B cell (primary cell): ENCODE results near the gene MIOX. TPM values are rescaled to one million over a fixed set of nuclear protein-coding genes. Genes with fewer than 3 reads are reported as not detected.

ENCODE experiments used
- ATAC-seq: fragments of 200-7000 bp; cut with Tn5 transposase; one replicate; pipeline ENCODE4 v1.10.0; 2021; ENCODE audit warnings: low read depth, mild to moderate bottlenecking, moderate number of reproducible peaks, moderate library complexity
- CTCF ChIA-PET: fragments of 350-600 bp; sonication (Branson Sonifier 250); formaldehyde crosslinking; loops from one replicate; lab custom pipeline; 2021; ENCODE audit warnings: antibody characterized with exemption, inconsistent platforms; lab: Charles Lee
- POLR2A ChIA-PET: fragments of 350-600 bp; sonication (Branson Sonifier 250); formaldehyde crosslinking; loops from one replicate; lab custom pipeline; 2021; ENCODE audit warnings: antibody characterized with exemption; lab: Charles Lee
- DNase-seq: peaks from one replicate; pipeline ENCODE4 v3.0.0; 2013
- H2AFZ ChIP-seq: 2 replicates; pipeline ENCODE4 v1.6.1; 2012; ENCODE audit warnings: mild to moderate bottlenecking, low read depth, low read length; ENCODE audit not compliant: insufficient read depth, poor library complexity, severe bottlenecking
- H3K27ac ChIP-seq, 2 donors: 1 replicate in 1 of 2; 2 replicates in 1 of 2; pipeline ENCODE4 v1.5.1; 2012 to 2013; ENCODE audit warnings: low read length in 2 of 2, mild to moderate bottlenecking in 2 of 2, moderate library complexity in 1 of 2
- H3K27me3 ChIP-seq, 4 experiments: fragments of 200-600 bp in 1 of 4; sonication (generic) in 1 of 4; replicated peaks in 1 of 4; 1 replicate in 2 of 4; 2 replicates in 2 of 4; pipeline versions ENCODE4 v1.6.1 to v1.7.0; 2013 to 2016; ENCODE audit warnings: low read length in 3 of 4, mild to moderate bottlenecking in 2 of 4, mixed read lengths in 1 of 4, moderate library complexity in 1 of 4; ENCODE audit not compliant: insufficient read depth in 4 of 4, control insufficient read depth in 3 of 4; ENCODE audit errors: control extremely low read depth in 1 of 4
- H3K36me3 ChIP-seq, 2 experiments: replicated peaks in 1 of 2; 1 replicate in 1 of 2; 2 replicates in 1 of 2; pipeline versions ENCODE4 v1.6.1 to v1.7.1; 2013; ENCODE audit warnings: low read length in 1 of 2; ENCODE audit not compliant: insufficient read depth in 2 of 2, control insufficient read depth in 1 of 2; ENCODE audit errors: control extremely low read depth in 1 of 2, extremely low read depth in 1 of 2
- H3K4me1 ChIP-seq, 2 donors: fragments of 200-600 bp in 1 of 2; sonication (generic) in 1 of 2; 1 replicate in 1 of 2; 2 replicates in 1 of 2; pipeline versions ENCODE4 v1.5.1 to v1.6.1; 2013 to 2017; ENCODE audit warnings: low read length in 2 of 2; ENCODE audit not compliant: control insufficient read depth in 2 of 2, insufficient read depth in 2 of 2
- H3K4me2 ChIP-seq: replicated peaks from 2 replicates; pipeline ENCODE3; 2012; ENCODE audit warnings: mild to moderate bottlenecking, low read depth, low read length; ENCODE audit not compliant: poor library complexity, severe bottlenecking
- H3K4me3 ChIP-seq, 5 experiments: fragments of 200-600 bp in 1 of 5; sonication (generic) in 1 of 5; 1 replicate in 3 of 5; 2 replicates in 2 of 5; pipeline versions ENCODE4 v1.5.1 to v1.7.0; 2011 to 2016; ENCODE audit warnings: low read length in 4 of 5, mild to moderate bottlenecking in 4 of 5, low read depth in 2 of 5, control low read depth in 1 of 5, moderate library complexity in 1 of 5; ENCODE audit not compliant: insufficient read depth in 1 of 5; ENCODE audit errors: control extremely low read depth in 1 of 5, extremely low read depth in 1 of 5
- H3K79me2 ChIP-seq: fragments of 200-600 bp; sonication (generic); one replicate; pipeline ENCODE4 v1.6.0; 2016; ENCODE audit warnings: low read length; ENCODE audit not compliant: control insufficient read depth, insufficient read depth
- H3K9ac ChIP-seq: fragments of 200-600 bp; sonication (generic); 2 replicates; pipeline ENCODE4 v1.6.1; 2017; ENCODE audit warnings: mild to moderate bottlenecking, low read length, moderate library complexity
- H3K9me3 ChIP-seq, 3 donors: one replicate each; pipeline versions ENCODE4 v1.6.1 to v1.7.1; 2013; ENCODE audit warnings: low read length in 2 of 3; ENCODE audit not compliant: control insufficient read depth in 2 of 3, insufficient read depth in 1 of 3; ENCODE audit errors: control extremely low read depth in 1 of 3
- H4K20me1 ChIP-seq: 2 replicates; pipeline ENCODE4 v1.6.0; 2012; ENCODE audit warnings: mild to moderate bottlenecking, low read length; ENCODE audit not compliant: insufficient read depth, control insufficient read depth, poor library complexity, severe bottlenecking
- H3K27ac Mint-ChIP-seq: one replicate; pipeline ENCODE4 v1.8.0; 2021; ENCODE audit warnings: mixed read lengths
- H3K27me3 Mint-ChIP-seq: one replicate; pipeline ENCODE4 v1.8.0; 2021; ENCODE audit warnings: mixed read lengths
- H3K4me1 Mint-ChIP-seq: one replicate; pipeline ENCODE4 v1.8.0; 2021; ENCODE audit warnings: mixed read lengths
- H3K4me3 Mint-ChIP-seq: one replicate; pipeline ENCODE4 v1.8.0; 2021; ENCODE audit warnings: mixed read lengths
- H3K9me3 Mint-ChIP-seq: one replicate; pipeline ENCODE4 v1.8.0; 2022; ENCODE audit warnings: mixed read lengths; ENCODE audit not compliant: insufficient read depth
- CTCF ChIP-seq: fragments of 200-600 bp; IDR thresholded peaks from one replicate; pipeline ENCODE4 v1.8.0; 2022; ENCODE audit warnings: antibody characterized with exemption, mild to moderate bottlenecking
- EZH2 ChIP-seq: IDR thresholded peaks from 2 replicates; pipeline ENCODE4 v1.6.1; 2012; ENCODE audit warnings: borderline replicate concordance, low read depth, mild to moderate bottlenecking, moderate library complexity, low read length; ENCODE audit not compliant: insufficient read depth, poor library complexity, severe bottlenecking
- WGBS: methylation state at CpG from one replicate; pipeline ENCODE4 v1.1.5; 2013; ENCODE audit warnings: missing lambda C conversion rate; ENCODE audit not compliant: insufficient coverage; 5-methylcytosine and 5-hydroxymethylcytosine counted together
- intact Hi-C: fragments of 100-400 bp; cut with micrococcal nuclease; formaldehyde crosslinking; loops from one replicate; pipeline ENCODE4 v1.10.0; 2022
- polyA plus RNA-seq: library from polyadenylated mRNA; depleted of rRNA; stranded (reverse); fragments of >200 nt; gene quantifications from 2 replicates; pipeline ENCODE4 v1.2.3, GENCODE V29; 2012
- total RNA-seq, 2 donors: library from RNA; stranded (reverse); fragments of 120-200 nt in 1 of 2; gene quantifications; 1 replicate in 1 of 2; 2 replicates in 1 of 2; pipeline versions ENCODE4 v1.2.3 to v1.2.4, GENCODE V29; 2013 to 2022

MIOX gene
- total and polyA plus RNA-seq, 2 donors (not counting 1 experiment from before 2014, with no cell fraction given) = 0.88 TPM; not detected in 1

- Histone ChIP-seq H4K20me1 (peaks cover 39% of the 10 kb centered on the region), H3K27me3 (no peaks in the 10 kb centered on the region), H3K9ac (no peak overlapping the region), H3K4me3 (no peak overlapping the region), H2AFZ (no peak overlapping the region), H3K4me1 (peaks cover 10 to 20% of the 10 kb centered on the region in 2 donors), H3K79me2 (no peaks in the 10 kb centered on the region), H3K9me3 (no peaks in the 10 kb centered on the region), H3K4me2 (peak overlapping the region; percentile 33), H3K27ac (peak overlapping the region in 1 of 2 donors; percentile 68), H3K36me3 (peaks cover 0 to 44% of the 10 kb centered on the region in 2 experiments)
- H3K4me3 Mint-ChIP-seq = no peak overlapping the region
- DNase-seq (no peak), ATAC-seq (no peak)
- ChIA-PET CTCF (interaction anchor here (0.6 to 1.7 kb wide), 5 partner anchors 23 to 83 kb away, joined by 3 to 9 read pairs (median 4); no protein-coding TSS in a partner anchor), POLR2A (interaction anchor here (1.0 to 2.9 kb wide), 2 partner anchors 25 to 54 kb away, joined by 3 to 9 read pairs; no protein-coding TSS in a partner anchor)
- intact Hi-C loops = no loop called here
- TF ChIP-seq EZH2 = no peak
- no peak for TF ChIP-seq CTCF
- H3K27ac Mint-ChIP-seq = peak overlapping the region; percentile 75
- 94% methylated on average over 5 of the region's 5 CpGs for WGBS
- no peaks in the 10 kb centered on the region for H3K27me3 Mint-ChIP-seq
- no peaks in the 10 kb centered on the region for H3K9me3 Mint-ChIP-seq
- peaks cover 21% of the 10 kb centered on the region for H3K4me1 Mint-ChIP-seq
Measured at GRCh38 chr22:50444663-50445062, 42.0 kb upstream of the MIOX start.

GRCh38 chr22:50445071-50445879, 41.4 kb upstream of the MIOX start:
- H3K4me1 ChIP-seq = peaks cover 13 to 24% of the 10 kb centered on the region in 2 donors
- H3K27ac ChIP-seq = peak overlapping the region in 1 of 2 donors; percentile 68

More at GRCh38 chr22:50445071-50445879, 41.4 kb upstream of the MIOX start:
- H3K79me2 ChIP-seq = no peaks in the 10 kb centered on the region
- intact Hi-C loops = no loop called here
- Mint-ChIP-seq H3K9me3 (no peaks in the 10 kb centered on the region), H3K4me3 (no peak overlapping the region), H3K27ac (peak overlapping the region; percentile 75), H3K27me3 (no peaks in the 10 kb centered on the region), H3K4me1 (peaks cover 24% of the 10 kb centered on the region)
- TF ChIP-seq CTCF (no peak), EZH2 (no peak)
- peaks cover 43% of the 10 kb centered on the region for H4K20me1 ChIP-seq
- ChIA-PET CTCF (interaction anchor here (0.6 to 1.7 kb wide), 5 partner anchors 22 to 82 kb away, joined by 3 to 9 read pairs (median 4); no protein-coding TSS in a partner anchor), POLR2A (interaction anchor here (1.0 to 2.9 kb wide), 2 partner anchors 24 to 53 kb away, joined by 3 to 9 read pairs; no protein-coding TSS in a partner anchor)
- ATAC-seq (peak; percentile 40), DNase-seq (no peak)
- H3K4me2 ChIP-seq = peak overlapping the region; percentile 33
- no peaks in the 10 kb centered on the region for H3K9me3 ChIP-seq
- H3K9ac ChIP-seq = no peak overlapping the region
- no peak overlapping the region for H2AFZ ChIP-seq
- no peaks in the 10 kb centered on the region for H3K27me3 ChIP-seq
- H3K4me3 ChIP-seq = no peak overlapping the region
- 49% methylated on average over 20 of the region's 30 CpGs for WGBS
- H3K36me3 ChIP-seq = peaks cover 0 to 44% of the 10 kb centered on the region in 2 experiments
